C4-2B (cell line): ENCODE results near the gene CHST14.

Source experiments
- CTCF ChIP-seq: fragments of 450-650 bp; conservative IDR thresholded peaks from 2 replicates; pipeline ENCODE4 v1.5.1; 2017; ENCODE audit warnings: mild to moderate bottlenecking
- ZFX ChIP-seq: fragments of 450-650 bp; IDR thresholded peaks from 2 replicates; pipeline ENCODE4 v1.6.1; 2017

- TF ChIP-seq CTCF (no peak), ZFX (no peak)
Observed at GRCh38 chr15:40483919-40484318, 13.1 kb downstream of the CHST14 start.
